Keratinocyte (primary cell): ENCODE measurements around the gene TIPARP. TPM values are rescaled to one million over a fixed set of nuclear protein-coding genes. Genes with fewer than 3 reads are reported as not detected.
"Not testable (repeated sequence)": the region's sequence is repeated elsewhere in the genome, so short reads cannot be mapped to it uniquely, and the experiment has no call there.

Source experiments
- DNase-seq: peaks from one replicate; pipeline ENCODE4 v3.0.0-alpha.2; 2011; ENCODE audit warnings: low read depth, missing footprints, low spot score
- FAIRE-seq: peaks from 2 replicates; lab custom pipeline; 2011; peaks lifted over from hg19 to GRCh38; lab: Jason Lieb, UNC
- H2AFZ ChIP-seq: 2 replicates; pipeline ENCODE4 v1.6.0; 2012; ENCODE audit warnings: low read length, control low read depth, inconsistent platforms; ENCODE audit not compliant: control insufficient read depth
- H3K27ac ChIP-seq: 2 replicates; pipeline ENCODE4 v1.5.1; 2011; ENCODE audit warnings: low read length; ENCODE audit not compliant: control insufficient read depth, insufficient read depth
- H3K27me3 ChIP-seq: 3 replicates; pipeline ENCODE4 v1.6.0; 2011; ENCODE audit warnings: low read length; ENCODE audit not compliant: control insufficient read depth, insufficient read depth; ENCODE audit errors: extremely low read depth
- H3K36me3 ChIP-seq, 2 experiments: 2 replicates in 1 of 2; 3 replicates in 1 of 2; pipeline ENCODE4 v1.5.1; 2011; ENCODE audit warnings: low read length in 2 of 2, mild to moderate bottlenecking in 1 of 2; ENCODE audit not compliant: control insufficient read depth in 2 of 2, insufficient read depth in 2 of 2; ENCODE audit errors: extremely low read depth in 1 of 2
- H3K4me1 ChIP-seq: 3 replicates; pipeline ENCODE4 v1.5.1; 2011; ENCODE audit warnings: low read length; ENCODE audit not compliant: control insufficient read depth, insufficient read depth; ENCODE audit errors: extremely low read depth
- H3K4me2 ChIP-seq: 3 replicates; pipeline ENCODE4 v1.6.0; 2011; ENCODE audit warnings: low read depth, low read length; ENCODE audit not compliant: control insufficient read depth, insufficient read depth; ENCODE audit errors: extremely low read depth
- H3K4me3 ChIP-seq, 3 experiments: fragments of 200-600 bp in 1 of 3; sonication (generic) in 1 of 3; 2 replicates in 2 of 3; 3 replicates in 1 of 3; pipeline ENCODE4 v1.5.1; 2011 to 2016; ENCODE audit warnings: low read length in 3 of 3, mild to moderate bottlenecking in 3 of 3, control low read depth in 2 of 3, inconsistent platforms in 1 of 3, low read depth in 1 of 3, mixed read lengths in 1 of 3, mixed run types in 1 of 3, moderate library complexity in 1 of 3; ENCODE audit not compliant: control insufficient read depth in 2 of 3, insufficient read depth in 2 of 3; ENCODE audit errors: extremely low read depth in 1 of 3
- H3K79me2 ChIP-seq: 2 replicates; pipeline ENCODE4 v1.6.0; 2012; ENCODE audit warnings: low read length; ENCODE audit not compliant: control insufficient read depth, insufficient read depth
- H3K9ac ChIP-seq: 3 replicates; pipeline ENCODE4 v1.6.0; 2011; ENCODE audit warnings: low read length; ENCODE audit not compliant: control insufficient read depth, insufficient read depth; ENCODE audit errors: extremely low read depth
- H3K9me1 ChIP-seq: 3 replicates; pipeline ENCODE4 v1.6.0; 2011; ENCODE audit warnings: low read length; ENCODE audit not compliant: control insufficient read depth, insufficient read depth; ENCODE audit errors: extremely low read depth
- H3K9me3 ChIP-seq: 2 replicates; pipeline ENCODE4 v1.5.1; 2012; ENCODE audit warnings: low read depth, low read length; ENCODE audit not compliant: control insufficient read depth
- H4K20me1 ChIP-seq: 3 replicates; pipeline ENCODE4 v1.6.0; 2011; ENCODE audit warnings: low read length; ENCODE audit not compliant: control insufficient read depth, insufficient read depth; ENCODE audit errors: extremely low read depth
- EZH2 ChIP-seq: IDR thresholded peaks from one replicate; pipeline ENCODE4 v1.6.1; 2012; ENCODE audit warnings: inconsistent platforms, mild to moderate bottlenecking, low read length, moderate library complexity
- dilution Hi-C: fragments of 300-500 bp; cut with MboI; formaldehyde crosslinking; loops from one replicate; pipeline ENCODE4 v1.7.0; 2020; ENCODE audit warnings: low sequenced_read_pairs; ENCODE audit not compliant: extremely low pct_ligation_motif_present
- polyA plus RNA-seq, 5 experiments: library from polyadenylated mRNA; depleted of rRNA in 3 of 5; stranded (reverse) in 3 of 5; stranded (forward) in 1 of 5; unstranded in 1 of 5; fragments of >200 nt; gene quantifications; 1 replicate in 1 of 5; 2 replicates in 3 of 5; 3 replicates in 1 of 5; pipeline versions ENCODE4 v1.2.1 to v1.2.3, GENCODE V29; 2011 to 2012; ENCODE audit warnings: missing spikeins in 2 of 5, low read depth in 1 of 5, low replicate concordance in 1 of 5
- TF ChIP-seq, protein P1 (sequence below), 3 experiments: IDR thresholded peaks in 1 of 3; conservative IDR thresholded peaks in 1 of 3; optimal IDR thresholded peaks in 1 of 3; 2 replicates in 2 of 3; 3 replicates in 1 of 3; pipeline versions ENCODE3 to v1.5.1; 2011; ENCODE audit warnings: low read length in 3 of 3, mild to moderate bottlenecking in 3 of 3, moderate library complexity in 2 of 3, control low read depth in 1 of 3, inconsistent platforms in 1 of 3; ENCODE audit not compliant: insufficient read depth in 2 of 3; ENCODE audit errors: extremely low read depth in 1 of 3

Gene TIPARP
- polyA plus RNA-seq, 1 donor (not counting 4 experiments of a cell fraction or from before 2014, with no cell fraction given): 62.0 TPM

DNA sequence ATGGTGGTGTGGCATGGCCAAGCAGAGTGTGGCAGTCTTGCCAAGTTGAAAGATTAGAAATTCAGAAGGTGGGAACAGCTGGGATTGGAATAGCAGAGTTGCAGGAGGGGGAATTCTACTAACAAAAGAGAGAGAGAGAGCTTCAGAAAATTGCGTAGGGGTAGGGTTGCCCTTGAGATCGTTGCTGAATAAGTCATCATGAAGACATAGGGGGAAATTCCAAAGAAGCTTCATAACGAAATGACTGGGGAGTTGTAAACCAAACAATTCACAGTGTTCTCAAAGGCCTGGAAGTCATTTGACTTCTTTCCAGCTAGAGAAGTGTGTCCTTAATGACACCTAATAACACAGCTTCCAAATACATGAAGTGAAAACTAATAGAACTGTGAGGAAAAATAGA, 26.3 kb upstream of the TIPARP start:
- FAIRE-seq: no peak
- Histone ChIP-seq H3K9ac (no peak overlapping the region), H3K4me1 (no peaks in the 10 kb centered on the region), H3K36me3 (no peaks in the 10 kb centered on the region), H3K79me2 (no peaks in the 10 kb centered on the region), H3K9me3 (no peaks in the 10 kb centered on the region), H2AFZ (no peak overlapping the region), H3K9me1 (no peaks in the 10 kb centered on the region), H3K4me2 (no peak overlapping the region), H3K4me3 (no peak overlapping the region), H3K27me3 (no peaks in the 10 kb centered on the region), H3K27ac (no peak overlapping the region), H4K20me1 (no peaks in the 10 kb centered on the region)
- dilution Hi-C loops: no loop called here
- no peak for DNase-seq
- TF ChIP-seq, protein P1, sequence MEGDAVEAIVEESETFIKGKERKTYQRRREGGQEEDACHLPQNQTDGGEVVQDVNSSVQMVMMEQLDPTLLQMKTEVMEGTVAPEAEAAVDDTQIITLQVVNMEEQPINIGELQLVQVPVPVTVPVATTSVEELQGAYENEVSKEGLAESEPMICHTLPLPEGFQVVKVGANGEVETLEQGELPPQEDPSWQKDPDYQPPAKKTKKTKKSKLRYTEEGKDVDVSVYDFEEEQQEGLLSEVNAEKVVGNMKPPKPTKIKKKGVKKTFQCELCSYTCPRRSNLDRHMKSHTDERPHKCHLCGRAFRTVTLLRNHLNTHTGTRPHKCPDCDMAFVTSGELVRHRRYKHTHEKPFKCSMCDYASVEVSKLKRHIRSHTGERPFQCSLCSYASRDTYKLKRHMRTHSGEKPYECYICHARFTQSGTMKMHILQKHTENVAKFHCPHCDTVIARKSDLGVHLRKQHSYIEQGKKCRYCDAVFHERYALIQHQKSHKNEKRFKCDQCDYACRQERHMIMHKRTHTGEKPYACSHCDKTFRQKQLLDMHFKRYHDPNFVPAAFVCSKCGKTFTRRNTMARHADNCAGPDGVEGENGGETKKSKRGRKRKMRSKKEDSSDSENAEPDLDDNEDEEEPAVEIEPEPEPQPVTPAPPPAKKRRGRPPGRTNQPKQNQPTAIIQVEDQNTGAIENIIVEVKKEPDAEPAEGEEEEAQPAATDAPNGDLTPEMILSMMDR (optimal IDR thresholded peaks at IDR 0.05 in 1 of 3, IDR thresholded peaks at IDR 0.05 in 1 of 3, conservative IDR thresholded peaks at IDR 0.05 in 1 of 3; ENCODE audit: extremely low read depth in 1 of 3, insufficient read depth in 2 of 3, low read length in 3 of 3): no peak
- no peak for TF ChIP-seq EZH2

DNA sequence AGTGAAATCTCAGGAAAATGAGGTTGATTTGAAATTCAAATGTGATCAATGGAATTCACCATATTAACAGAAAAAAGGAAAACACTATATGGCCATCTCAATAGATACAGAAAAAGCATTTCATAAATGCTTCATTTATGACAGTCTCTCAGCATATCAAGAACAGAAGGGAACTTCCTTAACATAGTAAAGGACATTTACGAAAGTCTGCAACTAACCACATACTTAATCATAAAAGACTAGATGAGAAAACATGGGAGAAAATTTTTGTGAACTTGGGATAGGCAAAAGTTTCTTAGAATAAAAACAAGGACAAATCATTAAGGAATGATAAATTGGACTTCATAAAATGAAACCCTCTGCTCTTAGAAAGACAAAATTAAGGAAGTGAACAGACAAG, 24.7 kb upstream of the TIPARP start:
- no peak for TF ChIP-seq EZH2
- TF ChIP-seq, protein P1 (optimal IDR thresholded peaks at IDR 0.05 in 1 of 3, IDR thresholded peaks at IDR 0.05 in 1 of 3, conservative IDR thresholded peaks at IDR 0.05 in 1 of 3; ENCODE audit: extremely low read depth in 1 of 3, insufficient read depth in 2 of 3, low read length in 3 of 3): no peak
- dilution Hi-C loops: no loop called here
- Histone ChIP-seq H3K4me3 (no peak overlapping the region), H3K27ac (no peak overlapping the region), H3K9me3 (no peaks in the 10 kb centered on the region), H3K4me1 (no peaks in the 10 kb centered on the region), H3K9ac (no peak overlapping the region), H3K27me3 (no peaks in the 10 kb centered on the region), H4K20me1 (no peaks in the 10 kb centered on the region), H3K4me2 (no peak overlapping the region), H3K36me3 (no peaks in the 10 kb centered on the region), H3K79me2 (no peaks in the 10 kb centered on the region), H2AFZ (no peak overlapping the region), H3K9me1 (no peaks in the 10 kb centered on the region)
- DNase-seq: no peak
- FAIRE-seq: no peak

DNA sequence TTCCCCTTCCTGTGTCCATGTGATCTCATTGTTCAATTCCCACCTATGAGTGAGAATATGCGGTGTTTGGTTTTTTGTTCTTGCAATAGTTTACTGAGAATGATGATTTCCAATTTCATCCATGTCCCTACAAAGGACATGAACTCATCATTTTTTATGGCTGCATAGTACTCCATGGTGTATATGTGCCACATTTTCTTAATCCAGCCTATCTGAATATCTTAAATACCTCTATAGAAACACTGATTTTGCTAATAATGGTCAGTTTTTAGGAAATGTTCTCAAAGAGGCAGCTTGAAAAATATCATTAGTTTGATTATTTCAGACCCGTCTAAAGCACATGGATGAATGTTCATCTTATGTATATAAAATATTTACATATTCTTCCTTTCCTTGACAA, 21.7 kb upstream of the TIPARP start:
- H2AFZ ChIP-seq, H4K20me1 ChIP-seq, H3K4me3 ChIP-seq, DNase-seq, H3K9me3 ChIP-seq, H3K27ac ChIP-seq, H3K9ac ChIP-seq, dilution Hi-C loops, H3K9me1 ChIP-seq, H3K36me3 ChIP-seq, H3K79me2 ChIP-seq, H3K4me2 ChIP-seq, FAIRE-seq, H3K4me1 ChIP-seq, H3K27me3 ChIP-seq: not testable (repeated sequence)
